OCI-LY7 (cell line): ENCODE data around the gene PAPSS1. TPM values are rescaled to one million over a fixed set of nuclear protein-coding genes. Genes with fewer than 3 reads are reported as not detected.

ENCODE experiments used
- BruUV-seq: library from RNA; stranded (reverse); fragments of 400-500 nt; replicated peaks from 2 replicates; lab custom pipeline; 2021; lab: Mats Ljungman, UMichigan
- CTCF ChIA-PET: fragments of 300-600 bp; sonication (Branson Sonifier 250); formaldehyde crosslinking; loops from one replicate; lab custom pipeline; 2022; ENCODE audit warnings: antibody characterized with exemption; ENCODE audit not compliant: unreplicated experiment; lab: Charles Lee
- POLR2A ChIA-PET: fragments of 300-600 bp; sonication (Branson Sonifier 250); formaldehyde crosslinking; loops from one replicate; lab custom pipeline; 2022; ENCODE audit warnings: antibody characterized with exemption; lab: Charles Lee
- DNase-seq: peaks from one replicate; pipeline ENCODE4 v3.0.0-alpha.2; 2015; ENCODE audit warnings: low spot score
- H2AFZ ChIP-seq: fragments of 200-600 bp; sonication (generic), shearing (Covaris generic); 2 replicates; pipeline ENCODE4 v1.6.1; 2014; ENCODE audit warnings: mild to moderate bottlenecking, antibody characterized with exemption, low read length, moderate library complexity
- H3K27ac ChIP-seq: fragments of 200-600 bp; sonication (generic); 2 replicates; pipeline ENCODE4 v1.5.1; 2014; ENCODE audit warnings: mixed run types, low read depth, mild to moderate bottlenecking, moderate library complexity, low read length, inconsistent platforms; ENCODE audit not compliant: poor library complexity, severe bottlenecking
- H3K36me3 ChIP-seq: fragments of 200-600 bp; sonication (generic); 2 replicates; pipeline ENCODE4 v1.6.1; 2014; ENCODE audit warnings: mild to moderate bottlenecking, antibody characterized with exemption, low read length, moderate library complexity, mixed read lengths; ENCODE audit not compliant: insufficient read depth
- H3K4me1 ChIP-seq: fragments of 200-600 bp; sonication (generic); 2 replicates; pipeline ENCODE4 v1.5.1; 2014; ENCODE audit warnings: mild to moderate bottlenecking, low read length; ENCODE audit not compliant: insufficient read depth, poor library complexity, severe bottlenecking
- H3K4me2 ChIP-seq: fragments of 200-600 bp; sonication (generic); 2 replicates; pipeline ENCODE4 v1.6.1; 2014; ENCODE audit warnings: mild to moderate bottlenecking, low read length
- H3K4me3 ChIP-seq: fragments of 200-600 bp; sonication (generic); 2 replicates; pipeline ENCODE4 v1.5.1; 2014; ENCODE audit warnings: mild to moderate bottlenecking, low read depth, low read length; ENCODE audit not compliant: poor library complexity, severe bottlenecking
- H3K79me2 ChIP-seq: fragments of 200-600 bp; sonication (generic); 2 replicates; pipeline ENCODE4 v1.6.1; 2016; ENCODE audit warnings: low read depth, mild to moderate bottlenecking, low read length, moderate library complexity, mixed read lengths; ENCODE audit not compliant: insufficient read depth
- H3K9me2 ChIP-seq: fragments of 200-600 bp; sonication (generic); 2 replicates; pipeline ENCODE4 v1.6.1; 2016; ENCODE audit warnings: mild to moderate bottlenecking, low read length, mixed read lengths; ENCODE audit not compliant: insufficient read depth
- H3K9me3 ChIP-seq: fragments of 200-600 bp; sonication (generic); 2 replicates; pipeline ENCODE4 v1.6.1; 2014; ENCODE audit warnings: mild to moderate bottlenecking, mixed run types, low read length, mixed read lengths
- H4K20me1 ChIP-seq: fragments of 200-600 bp; sonication (generic); 2 replicates; pipeline ENCODE4 v1.6.1; 2014; ENCODE audit warnings: mild to moderate bottlenecking, antibody characterized with exemption, low read length, moderate library complexity, mixed read lengths; ENCODE audit not compliant: insufficient read depth
- EZH2phosphoT487 ChIP-seq: fragments of 200-600 bp; sonication (generic); IDR thresholded peaks from 2 replicates; pipeline ENCODE4 v1.6.1; 2018; ENCODE audit warnings: low read depth, borderline replicate concordance, mild to moderate bottlenecking, mixed run types, antibody characterized with exemption, low read length, moderate library complexity, mixed read lengths
- intact Hi-C: fragments of 100-400 bp; cut with micrococcal nuclease; formaldehyde crosslinking; loops from one replicate; pipeline ENCODE4 v1.10.0; 2022; ENCODE audit not compliant: unreplicated experiment
- total RNA-seq, 2 experiments: library from RNA; depleted of rRNA in 1 of 2; stranded (reverse); fragments of >200 nt in 1 of 2; shearing (Covaris generic) in 1 of 2; gene quantifications; 2 replicates each; pipeline ENCODE4 v1.2.3, GENCODE V29; 2014 to 2022
- TF ChIP-seq, protein P1 (sequence below): fragments of 200-600 bp; sonication (generic); conservative IDR thresholded peaks from 2 replicates; pipeline ENCODE4 v1.5.1; 2014; ENCODE audit warnings: mild to moderate bottlenecking, antibody characterized with exemption, low read length, moderate library complexity, mixed read lengths

The PAPSS1 gene
- total RNA-seq, 2 experiments from 2014 or later: 62.0 to 118 TPM

DNA sequence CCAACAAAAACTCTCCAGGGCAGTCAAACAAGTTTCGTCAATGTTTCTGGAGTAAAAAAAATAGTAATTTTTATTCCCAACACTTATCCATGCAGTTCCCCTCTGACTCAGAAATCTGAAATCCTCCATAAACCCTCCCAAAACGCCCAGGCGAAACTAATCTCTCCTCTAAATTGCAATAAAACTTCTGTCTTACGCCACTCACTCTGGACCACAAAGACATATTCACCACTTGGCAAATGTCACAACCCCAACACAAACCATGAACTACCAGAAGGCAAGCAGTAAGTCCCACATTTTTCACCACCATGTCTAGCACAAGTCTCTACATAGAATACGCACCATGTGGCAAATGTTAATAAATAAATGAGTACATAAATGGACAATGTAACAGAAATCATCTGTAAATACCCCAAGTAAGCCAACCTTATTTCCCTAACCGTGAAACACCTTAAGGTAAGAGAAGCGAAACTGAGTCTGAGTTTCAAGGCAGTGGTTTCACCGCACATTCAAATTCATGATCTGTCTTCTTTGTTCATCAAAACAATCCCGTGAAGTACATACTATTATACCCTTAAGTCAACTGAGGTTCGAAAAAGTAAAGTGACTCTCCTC, 1.6 kb downstream of the PAPSS1 start:
- CTCF ChIA-PET: interaction anchor here (1.5 kb wide), 1 partner anchor 19 kb away, joined by 3 read pairs; no protein-coding TSS in a partner anchor

DNA sequence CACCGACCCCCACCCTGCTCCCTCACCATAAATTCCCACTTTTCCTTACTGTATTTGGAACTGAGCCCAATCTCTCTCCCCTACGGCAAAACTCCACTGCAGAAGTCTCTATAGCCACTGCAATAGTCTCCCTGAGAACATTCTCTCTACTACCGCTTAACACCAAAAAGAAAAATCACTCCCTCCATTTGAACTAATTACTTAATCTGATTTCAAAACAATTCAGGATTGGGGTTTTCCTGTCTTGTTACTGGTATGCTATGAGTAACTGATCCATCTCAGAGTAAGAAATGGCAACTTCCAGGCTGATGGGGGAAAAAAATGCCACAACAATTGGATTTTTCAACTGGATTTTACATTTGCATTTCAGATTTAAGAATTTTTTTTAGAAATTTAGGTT, 5.8 kb downstream of the PAPSS1 start:
- peaks cover 100% of the 10 kb centered on the region for H3K79me2 ChIP-seq
- no peak overlapping the region for H2AFZ ChIP-seq
- intact Hi-C loops: no loop called here
- peaks cover 6% of the 10 kb centered on the region; the same call in 1 of the 2 replicates for H4K20me1 ChIP-seq
- H3K9me2 ChIP-seq: no peaks in the 10 kb centered on the region
- CTCF ChIA-PET: no interaction called here
- peaks cover 6% of the 10 kb centered on the region; the same call in 1 of the 2 replicates for H3K9me3 ChIP-seq
- H3K27ac ChIP-seq: no peak overlapping the region
- peaks cover 87% of the 10 kb centered on the region for H3K36me3 ChIP-seq
- TF ChIP-seq EZH2phosphoT487: no peak
- TF ChIP-seq, protein P1, sequence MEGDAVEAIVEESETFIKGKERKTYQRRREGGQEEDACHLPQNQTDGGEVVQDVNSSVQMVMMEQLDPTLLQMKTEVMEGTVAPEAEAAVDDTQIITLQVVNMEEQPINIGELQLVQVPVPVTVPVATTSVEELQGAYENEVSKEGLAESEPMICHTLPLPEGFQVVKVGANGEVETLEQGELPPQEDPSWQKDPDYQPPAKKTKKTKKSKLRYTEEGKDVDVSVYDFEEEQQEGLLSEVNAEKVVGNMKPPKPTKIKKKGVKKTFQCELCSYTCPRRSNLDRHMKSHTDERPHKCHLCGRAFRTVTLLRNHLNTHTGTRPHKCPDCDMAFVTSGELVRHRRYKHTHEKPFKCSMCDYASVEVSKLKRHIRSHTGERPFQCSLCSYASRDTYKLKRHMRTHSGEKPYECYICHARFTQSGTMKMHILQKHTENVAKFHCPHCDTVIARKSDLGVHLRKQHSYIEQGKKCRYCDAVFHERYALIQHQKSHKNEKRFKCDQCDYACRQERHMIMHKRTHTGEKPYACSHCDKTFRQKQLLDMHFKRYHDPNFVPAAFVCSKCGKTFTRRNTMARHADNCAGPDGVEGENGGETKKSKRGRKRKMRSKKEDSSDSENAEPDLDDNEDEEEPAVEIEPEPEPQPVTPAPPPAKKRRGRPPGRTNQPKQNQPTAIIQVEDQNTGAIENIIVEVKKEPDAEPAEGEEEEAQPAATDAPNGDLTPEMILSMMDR: no peak
- peaks cover 22% of the 10 kb centered on the region for H3K4me1 ChIP-seq
- no peak overlapping the region for H3K4me3 ChIP-seq
- BruUV-seq: no TSS peak
- H3K4me2 ChIP-seq: no peak overlapping the region
- no peak for DNase-seq
- POLR2A ChIA-PET: interaction anchor here (3.3 kb wide), 1 partner anchor 14 kb away, joined by 13 read pairs; no protein-coding TSS in a partner anchor

More for the DNA sequence above, 1.6 kb downstream of the PAPSS1 start:
- intact Hi-C loops: loop anchor here (2.0 kb wide), 1 partner anchor 446 kb away; no protein-coding TSS in a partner anchor
- Histone ChIP-seq H3K4me3 (peak overlapping the region; percentile 85), H2AFZ (peak overlapping the region; percentile 47; the same call in 1 of the 2 replicates), H4K20me1 (peaks cover 7% of the 10 kb centered on the region; the same call in 1 of the 2 replicates), H3K79me2 (peaks cover 63% of the 10 kb centered on the region), H3K36me3 (peaks cover 45% of the 10 kb centered on the region), H3K4me1 (peaks cover 40% of the 10 kb centered on the region), H3K9me3 (no peaks in the 10 kb centered on the region), H3K4me2 (peak overlapping the region; percentile 95), H3K9me2 (no peaks in the 10 kb centered on the region), H3K27ac (peak overlapping the region; percentile 81)
- BruUV-seq: no TSS peak
- POLR2A ChIA-PET: interaction anchor here (0.6 to 3.7 kb wide), 3 partner anchors 10 to 1402 kb away, joined by 4 to 26 read pairs (median 5); partner anchors contain the start of gene TBCK
- TF ChIP-seq EZH2phosphoT487: no peak
- TF ChIP-seq, protein P1: no peak
- peak; percentile 65 for DNase-seq

DNA sequence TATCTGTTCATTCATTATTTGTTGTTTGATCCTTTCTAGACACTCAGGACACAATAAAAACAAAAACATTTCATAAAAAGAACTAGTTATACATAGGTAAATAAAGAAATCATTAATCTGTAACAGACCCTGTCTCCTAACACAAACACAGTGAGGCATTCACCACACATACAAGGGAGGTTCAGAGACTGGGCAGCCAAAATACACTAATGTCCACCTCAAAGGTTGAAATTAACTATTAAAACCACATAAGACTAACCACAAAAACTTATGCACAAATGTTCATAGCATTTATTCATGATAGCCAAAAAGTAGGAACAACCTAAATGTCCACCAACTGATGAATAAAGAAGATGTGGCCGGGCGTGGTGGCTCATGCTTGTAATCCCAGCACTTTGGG, 7.8 kb downstream of the PAPSS1 start:
- H3K4me3 ChIP-seq: no peak overlapping the region
- ChIA-PET CTCF (no interaction called here), POLR2A (interaction anchor here (0.6 kb wide), 1 partner anchor 198 kb away, joined by 3 read pairs; no protein-coding TSS in a partner anchor)
- intact Hi-C loops: no loop called here
- peaks cover 96% of the 10 kb centered on the region for H3K36me3 ChIP-seq
- peaks cover 100% of the 10 kb centered on the region for H3K79me2 ChIP-seq
- H3K27ac ChIP-seq: no peak overlapping the region
- TF ChIP-seq EZH2phosphoT487: no peak
- TF ChIP-seq, protein P1: no peak
- H3K4me2 ChIP-seq: no peak overlapping the region
- no peaks in the 10 kb centered on the region for H3K9me2 ChIP-seq
- BruUV-seq: no TSS peak
- H2AFZ ChIP-seq: no peak overlapping the region
- peaks cover 11% of the 10 kb centered on the region for H3K4me1 ChIP-seq
- no peak for DNase-seq
- H4K20me1 ChIP-seq: 0 out of 2 replicates have a peak, but pooled peaks cover 3% of the 10 kb centered on the region
- peaks cover 11% of the 10 kb centered on the region for H3K9me3 ChIP-seq
